ENCODE results near the gene AKAP10.
"Not testable (repeated sequence)": the region's sequence is repeated elsewhere in the genome, so short reads cannot be mapped to it uniquely, and the experiment has no call there.

Gene AKAP10

DNA sequence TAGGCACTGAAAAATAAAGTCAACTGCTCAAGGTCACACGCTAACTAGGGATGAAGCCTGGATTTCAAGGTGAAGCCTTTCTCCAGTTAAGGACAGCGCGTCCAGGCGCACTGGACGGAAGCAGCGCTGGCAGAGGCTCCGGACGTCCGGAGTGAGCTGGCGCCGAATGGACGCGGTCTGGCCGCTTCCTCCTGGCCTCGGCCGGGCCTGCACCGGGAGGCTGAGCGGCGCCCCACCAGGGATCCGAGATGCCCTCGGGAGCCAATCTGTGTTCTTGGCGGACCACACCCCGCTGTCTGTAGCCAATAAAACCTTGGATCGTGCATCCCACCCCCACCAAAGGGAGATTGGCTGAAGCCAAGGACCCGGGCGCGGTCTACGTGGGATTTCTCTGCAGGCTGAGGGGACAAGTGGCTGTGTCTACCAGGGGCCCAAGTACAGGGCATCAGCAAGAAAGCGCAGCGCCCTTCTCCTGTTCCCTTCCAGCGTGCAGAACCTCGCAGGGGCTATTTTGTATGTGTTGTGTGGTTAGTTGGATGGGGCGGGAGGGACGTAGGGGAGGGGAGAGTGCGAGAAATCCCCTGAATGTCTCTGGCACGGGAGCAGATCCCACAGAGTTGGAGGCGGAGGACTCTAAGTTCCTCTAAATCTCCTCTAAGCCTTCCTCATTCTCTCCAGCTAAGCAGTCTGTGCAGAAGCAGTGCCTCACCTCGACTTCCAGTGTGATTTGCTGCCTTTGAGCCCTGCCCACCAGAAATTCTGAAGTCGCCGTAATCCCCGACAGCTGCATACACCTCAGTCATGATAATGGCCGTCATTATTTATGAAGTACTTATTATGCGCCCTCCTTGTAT, 2.5 kb upstream of the AKAP10 start:
- DNase-seq (ENCODE audit: low spot score) = no peak

GRCh38 chr17:19978805-19979211, 1.2 kb upstream of the AKAP10 start:
- no peak for DNase-seq (ENCODE audit: low spot score)

GRCh38 chr17:19978209-19978802, 678 bp upstream of the AKAP10 start:
- no peak for DNase-seq (ENCODE audit: low spot score)

DNA sequence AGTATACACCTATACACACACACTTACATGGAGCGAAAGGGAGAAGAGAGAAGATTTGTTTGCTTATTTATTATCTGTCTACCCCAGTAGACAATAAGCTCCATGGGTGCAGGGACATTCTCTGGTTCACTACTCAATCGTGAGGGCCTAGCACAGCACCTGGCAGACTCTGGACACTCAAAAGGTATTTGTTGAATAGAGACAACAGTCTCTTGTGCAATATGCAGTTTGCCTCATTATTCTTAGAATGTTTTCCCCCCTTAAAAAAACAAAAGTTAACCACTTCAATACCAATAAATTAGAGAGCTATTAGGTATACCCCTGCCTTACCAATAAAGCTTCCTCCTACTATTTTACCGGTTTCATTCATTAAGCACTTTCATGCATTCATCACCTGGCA, 2.0 kb downstream of the AKAP10 start:
- DNase-seq (ENCODE audit: low spot score) = no peak

DNA sequence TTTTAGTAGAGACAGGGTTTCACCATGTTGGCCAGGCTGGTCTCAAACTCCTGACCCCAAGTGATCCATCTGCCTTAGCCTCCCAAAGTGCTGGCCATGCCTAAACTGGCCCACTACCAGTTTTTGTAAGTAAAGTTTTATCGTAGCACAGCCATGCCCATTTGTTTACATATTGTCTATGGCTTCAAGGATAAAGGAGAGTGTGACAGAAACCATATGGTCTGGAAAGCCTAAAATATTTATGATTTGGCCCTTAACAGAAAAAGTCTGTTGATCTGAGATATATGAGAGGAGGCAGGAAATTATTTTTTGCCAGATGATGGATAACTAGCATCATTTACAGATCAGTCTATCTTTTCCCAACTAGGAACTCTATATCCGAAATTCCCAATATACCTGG, 4.5 kb downstream of the AKAP10 start:
- DNase-seq (ENCODE audit: low spot score) = no peak

DNA sequence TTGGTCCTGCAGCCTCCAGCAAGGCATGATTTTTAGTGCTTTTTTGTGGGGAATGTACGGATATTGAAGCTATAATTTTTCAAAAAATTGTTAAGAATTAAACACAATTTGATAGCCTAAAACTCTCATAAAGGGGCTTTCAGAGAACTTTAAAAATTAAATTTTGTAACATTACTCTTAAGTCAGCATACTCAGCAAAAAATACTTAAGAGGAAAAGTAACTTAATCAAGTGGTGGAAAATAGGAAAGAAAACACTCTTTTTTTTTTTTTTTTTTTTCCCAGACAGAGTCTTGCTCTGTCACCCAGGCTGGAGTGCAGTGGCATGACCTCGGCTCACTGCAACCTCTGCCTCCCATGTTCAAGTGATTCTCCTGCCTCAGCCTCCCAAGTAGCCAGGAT, 14.7 kb downstream of the AKAP10 start:
- not testable (repeated sequence) for DNase-seq (ENCODE audit: low spot score)

DNA sequence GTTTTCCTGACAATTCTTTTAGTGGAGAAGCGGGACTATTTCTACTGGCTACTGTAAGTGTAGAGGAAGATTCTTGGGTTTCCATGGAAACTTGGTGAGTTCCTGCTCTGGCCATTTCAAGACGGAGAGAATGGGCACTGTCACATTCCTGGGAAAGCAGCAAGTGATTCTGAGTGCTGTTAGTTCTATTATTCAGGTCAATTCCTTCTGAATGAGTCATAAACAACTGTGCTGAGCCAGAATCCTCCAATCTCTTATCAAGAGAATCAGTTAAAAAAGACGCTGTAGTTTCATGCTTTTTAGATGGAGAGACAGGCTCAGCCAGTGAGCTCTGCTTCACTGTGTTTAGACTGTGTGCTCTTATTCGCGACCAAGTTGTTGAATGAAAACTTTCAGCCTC, 19.6 kb downstream of the AKAP10 start:
- no peak for DNase-seq (ENCODE audit: low spot score)

DNA sequence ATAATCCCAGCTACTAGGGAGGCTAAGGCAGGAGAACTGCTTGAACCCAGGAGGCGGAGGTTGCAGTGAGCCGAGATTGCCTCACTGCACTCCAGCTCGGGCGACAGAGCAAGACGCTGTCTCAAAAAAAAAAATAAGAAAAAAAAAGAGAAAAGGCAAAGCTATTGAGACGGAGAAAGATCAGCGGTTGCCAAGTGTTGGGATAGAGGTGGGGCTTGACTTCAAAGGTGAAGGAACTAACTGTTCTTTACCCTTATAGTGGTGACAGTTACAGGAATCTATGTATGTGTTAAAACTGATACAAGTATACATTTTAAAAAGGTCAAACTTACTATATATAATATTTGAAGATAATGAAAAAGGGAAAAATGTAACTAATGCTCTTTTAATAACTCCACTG, 22.5 kb downstream of the AKAP10 start:
- no peak for DNase-seq (ENCODE audit: low spot score)

GRCh38 chr17:19951411-19951810, 26.2 kb downstream of the AKAP10 start:
- DNase-seq (ENCODE audit: low spot score) = not testable (repeated sequence)

- DNase-seq (ENCODE audit: low spot score) = not testable (repeated sequence)
Measured at GRCh38 chr17:19950624-19951195, 26.9 kb downstream of the AKAP10 start.

DNA sequence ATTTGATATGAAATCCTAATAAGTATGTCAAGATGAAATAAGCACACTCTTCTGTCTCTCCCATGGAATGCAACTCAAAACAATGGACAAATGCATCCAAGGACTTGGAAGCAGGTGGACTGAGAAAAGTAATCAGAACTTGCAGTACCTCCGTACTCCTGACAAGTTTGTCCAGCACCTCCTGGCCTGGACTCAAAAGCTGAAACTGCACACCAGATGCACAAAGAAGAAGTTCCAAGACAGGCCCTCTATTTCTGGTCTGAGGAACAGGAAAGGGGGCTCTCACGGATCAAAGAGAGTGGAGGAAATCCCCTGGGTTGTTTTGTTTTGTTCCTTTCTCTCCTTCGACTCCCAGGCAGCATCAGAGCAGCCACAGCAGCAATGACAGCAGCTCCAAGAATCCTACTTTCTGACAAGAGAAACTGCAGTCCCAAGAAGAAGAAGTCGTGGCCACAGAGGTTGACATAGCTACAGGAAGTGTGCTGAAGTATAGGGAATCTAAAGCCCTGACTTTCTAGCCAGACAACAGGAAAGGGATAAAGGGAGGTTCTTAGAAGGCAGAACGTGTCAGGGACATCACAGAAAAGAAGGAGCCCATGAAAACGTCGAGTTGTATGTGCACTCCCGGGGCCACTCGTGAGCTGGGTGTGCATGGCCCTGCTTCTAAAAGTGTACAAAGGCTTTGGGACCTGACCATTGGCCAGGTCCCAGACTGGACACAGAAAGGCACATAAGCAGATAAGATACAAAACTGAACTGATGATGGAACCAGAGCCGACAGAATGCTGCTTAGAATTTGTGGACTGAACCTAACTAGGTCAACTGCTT, 29.3 kb downstream of the AKAP10 start:
- DNase-seq (ENCODE audit: low spot score) = no peak

- no peak for DNase-seq (ENCODE audit: low spot score)
Measured at GRCh38 chr17:19946921-19947320, 30.7 kb downstream of the AKAP10 start.

DNA sequence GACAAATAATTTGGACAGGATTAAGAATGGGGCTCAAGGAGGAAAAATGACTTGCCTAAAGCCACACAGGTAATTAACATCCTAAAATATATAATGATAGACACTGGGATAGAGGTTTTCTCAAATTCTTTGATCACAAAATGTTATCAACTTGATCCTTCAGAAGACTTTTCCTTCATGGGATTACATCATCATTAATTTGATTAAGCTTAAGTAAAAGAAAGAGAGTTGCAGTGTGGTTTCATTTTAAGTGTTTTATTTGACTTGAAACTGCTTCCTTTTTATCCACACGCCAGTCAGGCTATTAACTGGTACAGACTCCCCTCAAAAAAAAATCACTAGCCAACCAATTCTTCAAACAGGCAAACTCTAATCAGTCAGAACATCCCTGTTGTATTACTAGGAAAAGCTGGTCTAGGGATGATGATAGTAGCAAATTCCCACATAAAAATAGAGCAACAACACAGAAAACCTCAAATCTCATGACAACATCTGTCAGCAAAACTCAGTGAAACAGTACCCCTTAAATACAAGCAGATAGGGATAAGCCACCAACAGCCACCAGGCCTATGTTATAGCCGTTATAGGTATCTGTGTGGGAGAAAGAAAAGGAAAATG, 32.5 kb downstream of the AKAP10 start:
- no peak for DNase-seq (ENCODE audit: low spot score)

DNA sequence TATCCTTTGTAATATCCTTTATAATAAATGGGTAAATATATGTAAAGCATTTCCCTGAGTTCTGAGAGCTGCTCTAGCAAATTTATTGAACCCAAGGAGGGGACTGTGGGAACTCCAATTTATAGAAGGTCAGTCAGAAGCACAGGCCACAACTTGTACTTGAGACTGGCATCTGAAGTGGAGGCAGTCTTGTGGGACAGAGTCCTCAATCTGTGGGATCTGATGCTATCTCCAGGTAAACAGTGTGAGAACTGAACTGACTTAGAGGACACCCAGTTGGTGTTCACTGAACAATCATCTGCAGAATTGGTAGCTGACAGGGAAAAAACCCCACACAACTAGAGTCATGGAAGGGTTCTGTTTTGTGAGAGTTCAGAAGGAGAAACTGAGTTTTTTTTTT, 34.0 kb downstream of the AKAP10 start:
- DNase-seq (ENCODE audit: low spot score) = no peak

DNA sequence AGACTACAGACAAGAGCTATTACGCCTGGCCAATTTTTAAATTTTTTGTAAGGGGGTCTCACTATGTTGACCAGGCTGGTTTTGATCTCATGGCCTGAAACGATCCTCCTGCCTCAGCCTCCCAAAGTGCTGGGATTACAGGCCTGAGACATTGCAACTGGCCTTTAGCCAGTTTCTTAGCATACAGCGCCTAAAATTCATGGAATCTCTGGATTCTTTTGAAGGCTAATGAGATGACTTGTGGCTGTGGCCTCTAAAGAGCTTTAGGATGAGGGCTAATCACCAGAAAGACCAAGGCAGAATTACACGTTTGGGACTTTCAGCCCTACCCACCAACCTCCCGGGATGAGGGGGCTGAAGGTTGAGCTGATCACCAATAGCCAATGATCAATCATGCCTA, 34.6 kb downstream of the AKAP10 start:
- no peak for DNase-seq (ENCODE audit: low spot score)

DNA sequence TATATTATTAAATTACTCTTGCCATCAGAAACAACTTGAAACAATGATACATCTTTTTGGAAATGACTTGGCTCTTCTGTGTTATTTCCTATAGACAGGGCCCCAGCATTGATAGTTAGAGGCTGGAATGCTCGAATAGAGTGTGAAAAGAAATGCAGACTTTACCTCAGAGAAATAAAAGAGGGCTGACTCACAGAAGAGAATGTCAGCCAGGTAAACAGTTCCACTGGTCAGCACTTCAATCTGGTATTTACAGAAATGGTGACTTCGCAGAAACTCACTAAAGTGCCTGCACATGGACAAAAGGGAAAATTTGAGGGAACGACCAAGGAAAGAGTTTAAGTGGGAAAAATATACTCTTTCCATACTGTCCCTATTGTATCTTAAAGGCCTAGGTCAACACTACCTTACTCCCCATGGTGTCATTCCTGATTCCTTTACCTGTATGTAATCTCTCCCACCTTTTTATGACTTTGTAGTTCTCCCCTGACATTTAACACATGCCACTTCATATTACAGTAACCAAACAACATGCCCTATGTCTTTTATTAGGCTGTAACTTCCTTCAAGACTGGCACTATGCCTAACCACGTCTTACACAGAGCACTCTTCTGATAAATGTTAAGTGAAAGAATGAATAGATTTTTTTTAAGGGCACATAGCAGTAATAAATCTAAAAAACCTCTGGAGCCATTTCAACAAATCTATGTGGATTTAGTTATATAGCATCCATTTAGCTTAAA, 36.7 kb downstream of the AKAP10 start:
- DNase-seq (ENCODE audit: low spot score) = no peak

- DNase-seq (ENCODE audit: low spot score) = no peak
Measured at GRCh38 chr17:19939993-19940721, 37.5 kb downstream of the AKAP10 start.

DNA sequence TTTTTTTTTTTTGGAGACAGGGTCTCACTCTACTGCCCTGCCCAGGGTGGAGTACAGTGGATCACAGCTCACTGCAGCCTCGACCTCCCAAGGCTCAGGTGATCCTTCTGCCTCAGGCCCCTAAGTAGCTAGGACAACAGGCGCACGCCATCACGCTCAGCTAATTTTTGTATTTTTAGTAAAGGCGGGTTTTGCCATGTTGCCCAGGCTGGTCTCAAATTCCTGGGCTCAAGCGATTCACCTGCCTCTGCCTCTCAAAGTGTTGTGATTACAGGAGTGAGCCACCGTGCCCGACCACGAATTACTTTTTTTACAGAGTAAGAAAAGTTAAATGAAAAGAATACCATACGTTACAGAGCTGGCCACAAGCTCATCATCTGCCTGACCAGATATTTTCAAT, 38.9 kb downstream of the AKAP10 start:
- no peak for DNase-seq (ENCODE audit: low spot score)

GRCh38 chr17:19937522-19937921, 40.1 kb downstream of the AKAP10 start:
- no peak for DNase-seq (ENCODE audit: low spot score)

- DNase-seq (ENCODE audit: low spot score) = no peak
Measured at GRCh38 chr17:19935169-19935568, 42.5 kb downstream of the AKAP10 start.

DNA sequence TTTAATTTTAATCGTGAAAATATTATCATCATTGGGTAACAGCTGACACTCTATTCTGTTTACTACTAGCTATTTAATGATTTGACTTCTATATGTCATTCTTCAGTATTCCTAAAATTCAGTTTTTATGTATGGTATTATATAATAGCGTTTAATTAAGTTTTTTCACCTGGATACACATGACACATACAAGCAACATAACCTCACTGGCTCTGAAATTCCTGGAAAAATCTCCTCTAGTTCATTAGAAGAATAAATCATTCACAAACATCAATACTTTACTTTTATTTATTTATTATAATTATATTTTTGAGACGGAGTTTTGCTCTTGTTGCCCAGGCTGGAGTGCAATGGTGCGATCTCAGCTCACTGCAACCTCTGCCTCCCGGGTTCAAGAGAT, 44.0 kb downstream of the AKAP10 start:
- no peak for DNase-seq (ENCODE audit: low spot score)
